GM19240 (cell line): Measurements from ENCODE around the gene IRX6.

Source experiments
- DNase-seq: peaks from one replicate; pipeline ENCODE4 v3.0.0; 2011; ENCODE audit warnings: low spot score; ENCODE audit not compliant: insufficient read length

The IRX6 gene

GRCh38 chr16:55364811-55365210, 40.8 kb downstream of the IRX6 start:
- DNase-seq: no peak

GRCh38 chr16:55367301-55367811, 43.4 kb downstream of the IRX6 start:
- DNase-seq: no peak

- no peak for DNase-seq
Observed at GRCh38 chr16:55367866-55368603, 44.0 kb downstream of the IRX6 start.

GRCh38 chr16:55369151-55369550, 45.1 kb downstream of the IRX6 start:
- DNase-seq: no peak

GRCh38 chr16:55370762-55371482, 46.9 kb downstream of the IRX6 start:
- no peak for DNase-seq

GRCh38 chr16:55372792-55373488, 48.9 kb downstream of the IRX6 start:
- no peak for DNase-seq

GRCh38 chr16:55373489-55373832, 49.5 kb downstream of the IRX6 start:
- DNase-seq: no peak

GRCh38 chr16:55376045-55376444, 52.0 kb downstream of the IRX6 start:
- no peak for DNase-seq

- no peak for DNase-seq
Observed at GRCh38 chr16:55376567-55377167, 52.7 kb downstream of the IRX6 start.

GRCh38 chr16:55377840-55378239, 53.8 kb downstream of the IRX6 start:
- no peak for DNase-seq

GRCh38 chr16:55378616-55379015, 54.6 kb downstream of the IRX6 start:
- DNase-seq: no peak

GRCh38 chr16:55379371-55379770, 55.4 kb downstream of the IRX6 start:
- DNase-seq: no peak

GRCh38 chr16:55379876-55380390, 55.9 kb downstream of the IRX6 start:
- no peak for DNase-seq
